ENCODE data around the gene EYS. TPM values are rescaled to one million over a fixed set of nuclear protein-coding genes. Genes with fewer than 3 reads are reported as not detected.

The EYS gene
- total RNA-seq, 2 donors from 2014 or later = 0.18 to 3.5 TPM

DNA sequence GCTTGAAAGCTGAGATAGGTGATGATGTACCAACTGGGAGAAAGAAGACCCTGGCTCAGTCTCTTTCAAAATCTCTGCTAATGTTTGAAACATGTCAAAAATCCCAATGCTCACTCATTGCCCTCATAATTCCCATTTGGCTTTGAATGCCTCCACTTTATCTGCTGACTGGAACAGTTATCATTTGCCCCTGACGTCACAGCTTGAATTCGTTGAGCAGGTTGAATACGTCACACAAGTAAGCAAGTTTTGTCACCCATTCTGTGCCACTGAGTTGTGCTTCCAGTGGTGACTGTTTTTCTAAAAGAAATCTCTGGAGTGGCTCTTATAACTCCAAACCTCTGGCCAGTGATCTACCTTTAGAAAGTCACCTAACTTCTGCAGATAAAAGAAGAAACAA, 991.4 kb downstream of the EYS start:
- TF ChIP-seq POLR2A (IDR thresholded peaks at IDR 0.05) = no peak
- TF ChIP-seq CTCF (IDR thresholded peaks at IDR 0.05) = no peak
- TF ChIP-seq POLR2AphosphoS5 (IDR thresholded peaks at IDR 0.05) = no peak
- WGBS = 96% methylated on average over 3 of the region's 3 CpGs
- H3K9me3 ChIP-seq = no peaks in the 10 kb centered on the region
- intact Hi-C loops (cut with DNase I) = no loop called here
- H3K4me1 ChIP-seq (replicated peaks) = no peaks in the 10 kb centered on the region
- no peak overlapping the region for H3K4me3 ChIP-seq
- H3K36me3 ChIP-seq = no peaks in the 10 kb centered on the region
- no peak overlapping the region for H3K27ac ChIP-seq
- H3K27me3 ChIP-seq (replicated peaks; ENCODE audit: insufficient read depth) = no peaks in the 10 kb centered on the region
- DNase-seq (ENCODE audit: low spot score) = no peak

- H3K9me3 ChIP-seq = no peaks in the 10 kb centered on the region
- no peaks in the 10 kb centered on the region for H3K4me1 ChIP-seq (replicated peaks)
- DNase-seq (ENCODE audit: low spot score) = no peak
- no peak overlapping the region for H3K4me3 ChIP-seq
- intact Hi-C loops (cut with DNase I) = no loop called here
- 52% methylated on average over 2 of the region's 2 CpGs for WGBS
- no peaks in the 10 kb centered on the region for H3K27me3 ChIP-seq (replicated peaks; ENCODE audit: insufficient read depth)
- no peaks in the 10 kb centered on the region for H3K36me3 ChIP-seq
- no peak for TF ChIP-seq CTCF (IDR thresholded peaks at IDR 0.05)
- H3K27ac ChIP-seq = no peak overlapping the region
Measured at GRCh38 chr6:64714073-64714472, 993.0 kb downstream of the EYS start.

DNA sequence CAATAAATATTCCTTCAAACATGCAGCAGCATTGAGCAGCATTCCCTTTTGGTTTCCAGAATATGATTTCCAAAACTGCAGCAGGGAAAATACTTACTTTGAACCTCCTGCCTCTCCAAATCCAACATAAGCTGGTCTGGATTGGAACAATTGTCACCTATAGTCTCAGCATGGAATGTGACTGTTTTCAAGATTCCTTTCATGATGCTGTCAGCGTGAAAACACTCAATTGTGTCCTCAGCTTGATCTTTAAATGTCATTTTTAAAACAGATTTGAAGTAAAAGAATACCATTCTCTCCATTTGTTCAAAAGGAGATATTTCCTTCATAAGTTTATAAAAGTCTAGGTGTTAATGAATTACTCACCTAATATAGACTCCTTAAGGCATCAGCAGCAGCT, 993.9 kb downstream of the EYS start:
- 71% methylated on average over 1 of the region's 1 CpG for WGBS
- H3K27me3 ChIP-seq (replicated peaks; ENCODE audit: insufficient read depth) = no peaks in the 10 kb centered on the region
- no peaks in the 10 kb centered on the region for H3K36me3 ChIP-seq
- DNase-seq (ENCODE audit: low spot score) = no peak
- no peaks in the 10 kb centered on the region for H3K4me1 ChIP-seq (replicated peaks)
- no peak overlapping the region for H3K27ac ChIP-seq
- H3K4me3 ChIP-seq = no peak overlapping the region
- no peak for TF ChIP-seq CTCF (IDR thresholded peaks at IDR 0.05)
- H3K9me3 ChIP-seq = no peaks in the 10 kb centered on the region
- intact Hi-C loops (cut with DNase I) = no loop called here

- no peaks in the 10 kb centered on the region for H3K9me3 ChIP-seq
- H3K4me3 ChIP-seq = no peak overlapping the region
- H3K27ac ChIP-seq = no peak overlapping the region
- H3K4me1 ChIP-seq (replicated peaks) = no peaks in the 10 kb centered on the region
- no peak for TF ChIP-seq POLR2A (IDR thresholded peaks at IDR 0.05)
- no peak for TF ChIP-seq POLR2AphosphoS5 (IDR thresholded peaks at IDR 0.05)
- no peak for TF ChIP-seq CTCF (IDR thresholded peaks at IDR 0.05)
- intact Hi-C loops (cut with DNase I) = no loop called here
- no peak for DNase-seq (ENCODE audit: low spot score)
- H3K27me3 ChIP-seq (replicated peaks; ENCODE audit: insufficient read depth) = no peaks in the 10 kb centered on the region
- no peaks in the 10 kb centered on the region for H3K36me3 ChIP-seq
- WGBS = 47% methylated on average over 2 of the region's 2 CpGs
Measured at GRCh38 chr6:64712606-64713005, 994.4 kb downstream of the EYS start.

GRCh38 chr6:64703922-64704321, 1003.1 kb downstream of the EYS start:
- intact Hi-C loops (cut with DNase I) = no loop called here
- TF ChIP-seq POLR2A (IDR thresholded peaks at IDR 0.05) (no peak), CTCF (IDR thresholded peaks at IDR 0.05) (no peak), POLR2AphosphoS5 (IDR thresholded peaks at IDR 0.05) (no peak)

More at GRCh38 chr6:64703922-64704321, 1003.1 kb downstream of the EYS start:
- H3K9me3 ChIP-seq = no peaks in the 10 kb centered on the region
- WGBS = 50% methylated on average over 2 of the region's 2 CpGs
- no peak for DNase-seq (ENCODE audit: low spot score)
- H3K27ac ChIP-seq = no peak overlapping the region
- no peak overlapping the region for H3K4me3 ChIP-seq
- H3K27me3 ChIP-seq (replicated peaks; ENCODE audit: insufficient read depth) = no peaks in the 10 kb centered on the region
- no peaks in the 10 kb centered on the region for H3K36me3 ChIP-seq
- H3K4me1 ChIP-seq (replicated peaks) = no peaks in the 10 kb centered on the region
